Skeletal muscle satellite cell (primary cell): Measurements from ENCODE around the gene ALLC.

Experiments
- H3K27me3 ChIP-seq: 2 replicates; pipeline ENCODE4 v1.7.0; 2013; ENCODE audit warnings: low read length; ENCODE audit not compliant: control insufficient read depth, insufficient read depth
- H3K36me3 ChIP-seq: 2 replicates; pipeline ENCODE4 v1.7.0; 2013; ENCODE audit warnings: mild to moderate bottlenecking, control low read depth, low read length; ENCODE audit not compliant: insufficient read depth
- H3K4me1 ChIP-seq: 2 replicates; pipeline ENCODE4 v1.7.0; 2013; ENCODE audit warnings: low read length; ENCODE audit not compliant: control insufficient read depth, insufficient read depth
- H3K4me2 ChIP-seq: 2 replicates; pipeline ENCODE4 v1.7.0; 2013; ENCODE audit warnings: mild to moderate bottlenecking, low read length
- H3K4me3 ChIP-seq: 2 replicates; pipeline ENCODE4 v1.7.0; 2013; ENCODE audit warnings: low read length
- H3K9ac ChIP-seq: 2 replicates; pipeline ENCODE4 v1.7.0; 2013; ENCODE audit warnings: mild to moderate bottlenecking, low read depth, low read length, moderate library complexity
- H3K9me3 ChIP-seq: replicated peaks from 2 replicates; pipeline ENCODE4 v1.7.0; 2013; ENCODE audit warnings: mild to moderate bottlenecking, control low read depth, low read length

The ALLC gene

DNA sequence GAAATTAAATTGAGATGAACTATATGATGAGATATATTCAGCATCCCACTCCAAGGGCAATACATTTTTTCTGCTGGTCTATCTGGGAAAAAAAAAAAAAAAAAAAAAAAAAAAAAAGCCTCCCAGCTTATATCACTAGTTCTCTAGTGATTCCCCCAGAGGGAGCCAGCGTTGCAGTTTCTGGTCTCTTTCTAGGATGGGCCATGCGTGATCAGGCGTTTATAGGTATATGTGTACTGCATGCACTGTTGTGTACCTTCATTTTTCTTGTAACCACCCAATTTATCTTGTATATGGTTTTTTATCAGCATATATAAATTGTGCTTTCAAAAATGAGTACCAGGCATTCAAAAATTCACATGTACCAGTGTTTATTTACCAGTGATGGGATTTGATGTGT lies 80.5 kb downstream of the ALLC start:
- H3K9ac ChIP-seq = no peak overlapping the region
- no peaks in the 10 kb centered on the region for H3K9me3 ChIP-seq
- H3K36me3 ChIP-seq = no peaks in the 10 kb centered on the region
- H3K4me2 ChIP-seq = no peak overlapping the region
- H3K4me1 ChIP-seq = no peaks in the 10 kb centered on the region
- H3K27me3 ChIP-seq = peaks cover 6% of the 10 kb centered on the region
- no peak overlapping the region for H3K4me3 ChIP-seq

DNA sequence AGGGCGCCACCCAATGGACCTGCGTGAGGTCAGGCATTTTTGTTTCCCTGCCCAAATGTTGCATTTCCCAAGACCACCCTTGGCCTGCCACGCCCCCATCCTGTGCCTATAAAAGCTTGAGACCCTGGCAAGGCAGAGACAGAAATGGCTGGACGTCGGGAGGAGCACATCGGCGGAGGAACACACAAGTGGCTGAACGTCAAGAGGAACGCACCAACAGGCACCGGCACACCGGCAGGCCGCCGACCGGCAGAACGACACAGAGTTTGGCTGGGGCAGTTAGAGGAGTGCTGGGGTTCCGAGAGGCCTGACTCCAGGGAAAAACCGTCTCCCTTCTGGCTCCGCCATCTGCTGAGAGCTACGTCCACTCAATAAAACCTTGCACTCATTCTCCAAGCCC lies 81.3 kb downstream of the ALLC start:
- no peaks in the 10 kb centered on the region for H3K36me3 ChIP-seq
- no peak overlapping the region for H3K9ac ChIP-seq
- H3K27me3 ChIP-seq = peaks cover 4% of the 10 kb centered on the region
- H3K4me2 ChIP-seq = no peak overlapping the region
- H3K4me1 ChIP-seq = no peaks in the 10 kb centered on the region
- no peak overlapping the region for H3K4me3 ChIP-seq
- no peaks in the 10 kb centered on the region for H3K9me3 ChIP-seq

DNA sequence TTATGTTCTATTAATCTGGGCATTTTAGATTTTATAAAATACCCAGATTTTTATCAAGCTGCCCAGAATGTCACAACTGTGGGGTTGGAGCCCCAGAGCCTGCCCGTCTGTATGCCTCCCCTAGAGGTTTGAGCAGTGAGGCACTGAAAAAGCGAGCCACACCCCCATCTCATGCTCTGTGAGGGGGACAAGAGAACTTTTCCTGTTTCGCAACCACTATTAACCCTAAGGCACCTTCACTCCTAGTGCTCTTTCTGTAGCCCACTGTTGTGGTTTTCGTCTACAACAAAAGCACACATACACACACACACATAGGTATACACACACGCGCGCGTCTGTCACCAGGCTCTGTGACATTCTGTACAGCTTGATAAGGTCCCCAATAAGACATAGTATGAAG lies 83.4 kb downstream of the ALLC start:
- Histone ChIP-seq H3K36me3 (no peaks in the 10 kb centered on the region), H3K4me1 (no peaks in the 10 kb centered on the region), H3K27me3 (no peaks in the 10 kb centered on the region), H3K9me3 (no peaks in the 10 kb centered on the region), H3K9ac (no peak overlapping the region), H3K4me2 (no peak overlapping the region), H3K4me3 (no peak overlapping the region)

DNA sequence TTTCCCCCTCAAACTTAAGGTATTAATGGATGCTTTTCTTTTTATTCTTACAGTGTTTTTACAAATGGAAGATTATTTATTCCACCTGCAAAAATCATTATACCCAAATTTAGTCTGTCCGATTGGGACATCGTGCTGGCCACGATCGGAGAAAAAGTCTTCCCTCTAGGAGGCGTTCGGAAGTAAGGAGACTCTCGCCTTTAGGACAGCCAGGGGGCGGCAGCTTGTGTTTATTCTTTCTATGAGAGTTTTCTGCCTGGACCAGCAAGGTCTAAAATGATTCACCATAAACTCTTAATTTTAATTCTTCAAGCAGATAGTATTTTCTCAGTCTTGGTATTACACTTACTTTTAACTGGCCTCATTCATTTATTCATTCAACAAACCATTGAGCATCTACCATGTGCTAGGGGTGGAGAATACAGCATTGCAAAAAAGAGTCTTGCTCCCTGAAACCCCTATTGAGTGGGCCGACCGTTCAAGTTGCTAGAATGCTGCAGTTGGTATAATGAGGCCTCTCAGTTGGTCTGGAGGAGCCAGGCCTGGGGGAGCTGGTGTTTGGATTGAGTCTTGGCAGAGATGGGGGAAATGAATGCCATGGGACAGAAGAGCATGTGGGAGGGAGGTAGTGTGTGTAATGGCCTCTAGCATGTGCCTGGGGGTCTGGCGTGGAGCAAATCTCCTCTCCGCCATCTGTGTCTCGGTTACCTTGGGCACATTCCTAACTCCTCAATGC lies 84.0 kb downstream of the ALLC start:
- Histone ChIP-seq H3K4me1 (no peaks in the 10 kb centered on the region), H3K4me2 (no peak overlapping the region), H3K36me3 (no peaks in the 10 kb centered on the region), H3K4me3 (no peak overlapping the region), H3K9me3 (no peaks in the 10 kb centered on the region), H3K9ac (no peak overlapping the region), H3K27me3 (no peaks in the 10 kb centered on the region)

DNA sequence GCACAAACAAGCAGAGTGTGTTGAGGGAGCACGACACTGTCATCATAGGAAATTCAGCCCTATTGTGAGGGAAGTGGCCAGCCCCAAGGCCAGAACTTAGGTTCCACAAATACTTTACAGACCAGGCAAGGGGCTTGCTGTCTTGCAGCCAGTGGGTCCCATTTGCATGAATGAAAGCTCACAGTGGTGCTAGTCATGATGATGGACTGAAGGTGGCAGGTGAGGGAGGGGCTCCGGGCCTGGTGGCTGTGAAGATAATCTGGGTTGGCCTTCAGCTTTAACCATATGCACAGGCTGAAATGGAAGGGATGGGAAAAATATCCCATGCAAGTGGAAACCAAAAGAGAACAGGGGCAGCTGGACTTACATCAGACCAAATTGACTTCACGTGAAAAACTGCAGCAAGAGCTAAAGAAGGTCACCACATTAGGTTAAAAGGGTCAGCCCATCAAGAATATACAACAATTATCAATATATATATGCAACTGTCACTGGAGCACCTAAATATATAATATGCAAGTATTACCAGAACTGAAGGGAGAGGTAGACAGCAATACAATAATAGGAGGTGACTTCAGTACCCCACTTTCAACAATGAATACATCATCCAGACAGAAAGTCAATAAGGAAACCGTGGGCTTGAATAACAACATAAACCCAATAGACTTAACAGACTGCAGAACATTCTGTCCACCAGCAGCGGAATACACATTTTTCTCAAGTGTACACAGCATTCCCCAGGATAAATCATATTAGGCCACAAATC lies 84.9 kb downstream of the ALLC start:
- H3K4me3 ChIP-seq = no peak overlapping the region
- no peak overlapping the region for H3K9ac ChIP-seq
- no peaks in the 10 kb centered on the region for H3K27me3 ChIP-seq
- H3K4me1 ChIP-seq = no peaks in the 10 kb centered on the region
- H3K9me3 ChIP-seq = no peaks in the 10 kb centered on the region
- H3K36me3 ChIP-seq = no peaks in the 10 kb centered on the region
- no peak overlapping the region for H3K4me2 ChIP-seq

DNA sequence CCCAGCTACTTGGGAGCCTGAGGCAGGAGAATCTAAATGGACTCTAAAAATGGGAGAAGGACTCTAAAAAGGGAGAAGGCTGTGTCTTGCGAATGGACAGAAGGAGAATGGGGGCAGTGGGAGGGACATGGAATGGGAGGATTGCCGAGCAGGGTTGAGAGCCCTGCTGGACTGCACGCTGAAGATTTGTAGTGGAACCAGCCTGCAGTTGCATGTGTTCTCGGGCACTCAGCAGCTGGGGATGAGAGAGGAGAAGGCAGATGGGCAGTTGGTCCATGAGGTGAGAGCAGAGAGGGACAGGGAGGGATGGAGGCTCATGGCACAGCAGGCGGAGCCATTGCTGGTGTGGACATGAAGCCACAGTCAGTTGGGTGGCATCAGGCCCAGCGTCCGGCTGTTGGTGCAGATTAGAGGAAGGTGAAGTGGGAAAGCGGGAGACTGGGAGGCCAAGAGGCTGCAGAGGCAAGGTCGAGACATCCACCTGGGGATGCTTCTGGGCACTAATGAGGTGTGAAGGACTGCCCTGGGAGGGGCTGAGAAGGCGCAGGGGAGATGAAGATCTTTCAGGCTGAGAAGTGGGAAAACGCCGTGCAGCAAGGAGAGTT lies 86.1 kb downstream of the ALLC start:
- H3K4me2 ChIP-seq = no peak overlapping the region
- H3K9me3 ChIP-seq = no peaks in the 10 kb centered on the region
- H3K27me3 ChIP-seq = no peaks in the 10 kb centered on the region
- no peak overlapping the region for H3K9ac ChIP-seq
- no peak overlapping the region for H3K4me3 ChIP-seq
- H3K4me1 ChIP-seq = no peaks in the 10 kb centered on the region
- no peaks in the 10 kb centered on the region for H3K36me3 ChIP-seq

DNA sequence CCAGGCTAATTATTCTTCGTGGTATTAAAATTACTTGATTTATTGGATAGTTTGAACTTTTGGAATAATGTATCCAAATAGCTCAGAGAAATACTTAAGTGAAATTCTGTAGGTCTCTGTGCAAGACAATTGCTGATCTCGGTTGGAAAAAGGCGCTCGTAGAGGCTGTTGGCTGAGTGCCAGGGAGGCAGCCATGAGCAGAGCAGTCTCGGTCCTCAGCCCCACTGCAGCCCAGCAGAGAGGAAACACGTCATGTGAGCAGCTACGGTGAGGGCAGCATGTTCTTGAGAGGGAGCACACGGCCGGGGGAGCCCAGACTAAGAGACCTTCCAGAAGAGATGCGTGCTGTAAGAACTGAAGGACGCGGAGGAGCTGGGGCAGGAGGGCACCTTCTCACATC lies 87.9 kb downstream of the ALLC start:
- Histone ChIP-seq H3K9ac (no peak overlapping the region), H3K27me3 (no peaks in the 10 kb centered on the region), H3K4me1 (no peaks in the 10 kb centered on the region), H3K4me2 (no peak overlapping the region), H3K36me3 (no peaks in the 10 kb centered on the region), H3K4me3 (no peak overlapping the region), H3K9me3 (no peaks in the 10 kb centered on the region)

DNA sequence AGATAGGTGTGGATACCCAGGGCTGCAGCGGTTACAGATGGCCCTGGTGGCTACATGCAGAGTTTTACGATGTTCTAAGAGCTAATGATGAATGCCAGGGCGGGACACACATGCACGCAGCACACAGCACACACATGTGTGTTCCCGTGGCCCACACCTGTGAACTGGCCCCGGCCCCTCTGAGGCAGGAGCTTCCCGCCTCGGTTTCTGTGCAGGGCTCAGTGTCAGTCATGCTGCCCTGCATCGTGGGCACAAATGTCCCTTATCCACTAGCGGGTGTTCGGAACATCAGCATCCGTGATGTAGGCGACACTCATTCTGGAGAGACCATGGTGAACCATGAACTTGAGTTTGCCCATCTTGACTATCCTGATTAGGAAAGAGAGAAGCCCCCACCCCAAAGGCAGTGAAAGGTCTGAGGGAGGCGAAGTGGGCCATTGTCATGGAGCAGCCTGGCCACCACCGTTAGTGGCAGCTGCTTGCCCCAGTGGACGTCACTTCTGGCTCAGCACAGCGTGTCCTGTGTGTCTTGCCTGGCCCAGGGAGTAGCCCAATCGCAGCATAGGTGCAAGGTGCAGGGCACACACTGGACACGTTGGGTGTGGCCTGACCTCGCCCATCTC lies 89.1 kb downstream of the ALLC start:
- H3K9me3 ChIP-seq = no peaks in the 10 kb centered on the region
- no peak overlapping the region for H3K4me3 ChIP-seq
- no peak overlapping the region for H3K4me2 ChIP-seq
- H3K36me3 ChIP-seq = no peaks in the 10 kb centered on the region
- no peak overlapping the region for H3K9ac ChIP-seq
- no peaks in the 10 kb centered on the region for H3K4me1 ChIP-seq
- no peaks in the 10 kb centered on the region for H3K27me3 ChIP-seq

DNA sequence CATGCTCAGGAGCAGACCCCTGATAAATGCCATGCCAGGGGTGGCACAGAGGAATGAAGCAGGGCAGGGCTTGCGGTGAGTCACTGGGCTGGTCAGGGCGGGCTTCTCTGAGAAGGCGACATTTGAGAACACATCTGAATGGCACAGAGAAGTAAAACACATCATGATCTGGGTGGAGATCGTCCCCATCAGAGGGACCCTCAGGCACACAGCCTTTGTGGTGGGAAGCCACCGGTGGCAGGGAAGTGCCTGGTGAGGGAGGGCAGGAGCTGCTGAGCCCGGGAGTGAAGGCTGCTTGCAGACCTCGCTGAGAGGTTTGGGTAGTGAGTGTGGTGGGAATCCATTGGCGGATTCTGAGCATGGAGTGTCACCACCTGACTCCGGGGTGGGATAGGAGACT lies 89.8 kb downstream of the ALLC start:
- no peak overlapping the region for H3K4me3 ChIP-seq
- no peaks in the 10 kb centered on the region for H3K36me3 ChIP-seq
- H3K9me3 ChIP-seq = no peaks in the 10 kb centered on the region
- no peak overlapping the region for H3K9ac ChIP-seq
- H3K27me3 ChIP-seq = no peaks in the 10 kb centered on the region
- H3K4me1 ChIP-seq = no peaks in the 10 kb centered on the region
- no peak overlapping the region for H3K4me2 ChIP-seq

DNA sequence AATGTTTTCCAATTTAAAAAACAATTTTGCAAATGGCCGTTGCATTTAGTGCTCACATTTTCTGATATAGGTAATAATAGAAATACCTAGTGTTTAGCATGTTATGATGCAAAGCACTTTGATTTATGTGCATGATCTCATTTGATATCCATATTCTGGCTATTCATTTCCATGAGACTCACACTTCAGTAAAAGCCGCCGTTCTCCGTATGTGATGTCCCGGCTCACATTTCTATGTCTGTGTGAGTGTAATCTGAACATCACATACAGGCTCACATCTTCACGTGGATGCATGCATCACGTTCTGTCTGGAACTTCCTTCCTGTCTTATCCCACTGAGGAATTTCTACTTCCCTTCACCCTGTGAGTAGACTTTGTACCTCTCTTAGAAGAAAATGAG lies 91.2 kb downstream of the ALLC start:
- H3K4me1 ChIP-seq = no peaks in the 10 kb centered on the region
- no peaks in the 10 kb centered on the region for H3K36me3 ChIP-seq
- H3K4me2 ChIP-seq = no peak overlapping the region
- H3K9ac ChIP-seq = no peak overlapping the region
- H3K4me3 ChIP-seq = no peak overlapping the region
- no peaks in the 10 kb centered on the region for H3K9me3 ChIP-seq
- H3K27me3 ChIP-seq = no peaks in the 10 kb centered on the region

DNA sequence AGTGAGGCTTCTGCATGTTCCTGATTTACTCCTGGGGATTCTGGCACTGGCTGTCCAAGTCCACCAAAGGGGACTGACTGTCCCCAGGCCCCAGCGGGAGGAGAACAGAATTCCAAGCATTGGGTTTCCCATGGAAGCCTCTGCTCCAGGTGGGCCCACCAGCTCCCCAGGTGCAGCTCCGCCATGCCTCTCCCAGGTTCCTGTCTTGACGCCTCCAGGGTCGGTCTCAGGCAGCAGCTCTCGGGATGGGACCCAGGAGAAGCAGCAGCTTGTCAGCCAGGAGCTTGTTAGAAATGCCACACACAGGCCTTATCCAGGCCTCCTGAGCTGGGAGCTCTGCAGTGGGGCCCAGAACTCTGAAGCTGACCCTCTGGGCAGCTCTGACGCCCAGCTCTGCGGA lies 93.3 kb downstream of the ALLC start:
- H3K9me3 ChIP-seq = no peaks in the 10 kb centered on the region
- no peak overlapping the region for H3K4me2 ChIP-seq
- H3K36me3 ChIP-seq = no peaks in the 10 kb centered on the region
- H3K4me3 ChIP-seq = no peak overlapping the region
- H3K27me3 ChIP-seq = no peaks in the 10 kb centered on the region
- no peak overlapping the region for H3K9ac ChIP-seq
- no peaks in the 10 kb centered on the region for H3K4me1 ChIP-seq
